ENCODE results near the gene TSPEAR.
"Not testable (repeated sequence)": the region's sequence is repeated elsewhere in the genome, so short reads cannot be mapped to it uniquely, and the experiment has no call there.

TSPEAR gene

GRCh38 chr21:44601596-44602462 lies 109.5 kb downstream of the TSPEAR start:
- no peak for FAIRE-seq

GRCh38 chr21:44601091-44601490 lies 110.3 kb downstream of the TSPEAR start:
- not testable (repeated sequence) for FAIRE-seq

- not testable (repeated sequence) for FAIRE-seq
These were observed 111.0 kb downstream of the TSPEAR start, which contains the start of gene KRTAP10-7 for GRCh38 chr21:44600118-44600978. Gene KRTAP10-7, plus strand, starts transcription at chr21:44600597. Its CDS starts 25 bp downstream, at chr21:44600622.

- FAIRE-seq, result no peak
These were observed 111.9 kb downstream of the TSPEAR start for GRCh38 chr21:44599264-44600029.

GRCh38 chr21:44598061-44598460 lies 113.3 kb downstream of the TSPEAR start:
- FAIRE-seq, result no peak

GRCh38 chr21:44596068-44596725 lies 115.2 kb downstream of the TSPEAR start:
- FAIRE-seq, result no peak

GRCh38 chr21:44595524-44595923 lies 115.8 kb downstream of the TSPEAR start:
- no peak for FAIRE-seq

GRCh38 chr21:44594406-44594916 lies 116.9 kb downstream of the TSPEAR start:
- FAIRE-seq, result no peak

- FAIRE-seq, result no peak
These were observed 117.6 kb downstream of the TSPEAR start for GRCh38 chr21:44593598-44594405.

GRCh38 chr21:44592446-44593311 lies 118.7 kb downstream of the TSPEAR start, which contains the start of gene KRTAP10-6:
Gene KRTAP10-6, minus strand, starts transcription at chr21:44592505. Its CDS starts 21 bp downstream, at chr21:44592484.
- FAIRE-seq, result no peak

GRCh38 chr21:44591801-44592130 lies 119.6 kb downstream of the TSPEAR start:
- FAIRE-seq, result not testable (repeated sequence)

- not testable (repeated sequence) for FAIRE-seq
These were observed 120.2 kb downstream of the TSPEAR start for GRCh38 chr21:44590897-44591800.

- FAIRE-seq, result no peak
These were observed 121.1 kb downstream of the TSPEAR start for GRCh38 chr21:44590311-44590721.

GRCh38 chr21:44589586-44590305 lies 121.6 kb downstream of the TSPEAR start:
- no peak for FAIRE-seq

GRCh38 chr21:44589094-44589493 lies 122.3 kb downstream of the TSPEAR start:
- FAIRE-seq, result no peak

- FAIRE-seq, result no peak
These were observed 125.5 kb downstream of the TSPEAR start for GRCh38 chr21:44585892-44586291.

GRCh38 chr21:44583800-44584147 lies 127.6 kb downstream of the TSPEAR start:
- FAIRE-seq, result no peak
